GM21528 (cell line): Measurements from ENCODE around the gene AHSG.
A peak's percentile ranks its signal among the peaks of the same experiment; 100 is the strongest.
"Not testable (repeated sequence)": the region's sequence is repeated elsewhere in the genome, so short reads cannot be mapped to it uniquely, and the experiment has no call there.

Experiments used
- ATAC-seq: cut with Tn5 transposase; IDR thresholded peaks from one replicate; pipeline ENCODE4 v1.9.1; 2021; ENCODE audit warnings: mild to moderate bottlenecking, moderate library complexity; ENCODE audit not compliant: unreplicated experiment, low FRiP score

Gene AHSG

DNA sequence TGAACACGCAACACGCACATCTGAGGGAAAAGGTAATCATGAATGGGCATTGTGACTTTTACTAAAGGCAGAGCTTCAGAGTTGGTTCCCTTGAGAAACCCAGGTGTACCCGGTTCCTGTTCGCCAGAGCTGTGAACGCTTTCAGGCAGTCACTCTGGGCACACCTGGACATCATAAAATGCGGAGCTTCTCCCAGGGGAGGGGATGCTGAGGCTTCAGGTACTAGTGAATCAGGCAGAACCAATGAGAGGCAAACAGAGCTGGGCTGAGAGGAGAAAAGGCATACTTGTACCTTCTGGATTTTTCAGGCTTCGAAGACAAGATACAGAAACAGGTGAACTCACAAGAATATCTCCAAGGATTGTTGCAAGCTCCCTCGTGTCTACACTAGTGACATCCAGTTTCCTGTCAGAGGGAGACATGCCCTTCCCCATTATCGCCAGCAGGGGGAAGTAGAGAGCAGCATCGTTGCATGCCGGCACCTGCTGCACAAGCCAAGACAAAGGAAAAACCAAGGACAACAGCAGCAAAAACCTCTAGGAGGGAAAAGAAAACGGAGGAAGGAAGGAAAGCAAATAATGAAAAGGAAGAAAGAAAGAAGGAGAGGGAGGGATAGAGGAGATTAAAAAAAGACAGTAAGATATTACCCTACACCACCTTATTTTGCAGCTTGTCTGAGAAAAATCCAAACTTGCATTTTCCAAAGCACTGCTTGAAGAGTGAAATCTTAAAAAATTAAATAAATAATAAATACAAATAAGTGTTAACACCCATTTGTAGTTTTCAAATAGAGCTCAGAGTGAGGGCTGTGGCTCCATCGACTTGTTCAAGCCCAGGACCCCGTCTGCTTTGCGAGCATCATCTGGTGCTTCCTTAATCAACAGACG lies 2.0 kb downstream of the AHSG start:
- ATAC-seq, result peak; percentile 69

DNA sequence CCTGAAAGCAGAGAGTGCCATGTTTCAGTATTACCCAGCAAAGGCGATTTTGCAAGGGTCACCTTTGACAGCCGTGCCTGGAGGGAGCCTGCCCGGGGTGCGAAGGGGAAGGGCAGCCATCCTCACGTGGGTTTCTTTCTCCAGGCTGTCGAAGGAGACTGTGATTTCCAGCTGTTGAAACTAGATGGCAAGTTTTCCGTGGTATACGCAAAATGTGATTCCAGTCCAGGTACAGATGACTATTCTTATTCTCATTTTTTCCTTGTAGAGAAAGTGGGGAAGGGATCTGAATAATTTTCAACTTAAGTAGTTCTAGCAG lies 3.4 kb downstream of the AHSG start:
- no peak for ATAC-seq

DNA sequence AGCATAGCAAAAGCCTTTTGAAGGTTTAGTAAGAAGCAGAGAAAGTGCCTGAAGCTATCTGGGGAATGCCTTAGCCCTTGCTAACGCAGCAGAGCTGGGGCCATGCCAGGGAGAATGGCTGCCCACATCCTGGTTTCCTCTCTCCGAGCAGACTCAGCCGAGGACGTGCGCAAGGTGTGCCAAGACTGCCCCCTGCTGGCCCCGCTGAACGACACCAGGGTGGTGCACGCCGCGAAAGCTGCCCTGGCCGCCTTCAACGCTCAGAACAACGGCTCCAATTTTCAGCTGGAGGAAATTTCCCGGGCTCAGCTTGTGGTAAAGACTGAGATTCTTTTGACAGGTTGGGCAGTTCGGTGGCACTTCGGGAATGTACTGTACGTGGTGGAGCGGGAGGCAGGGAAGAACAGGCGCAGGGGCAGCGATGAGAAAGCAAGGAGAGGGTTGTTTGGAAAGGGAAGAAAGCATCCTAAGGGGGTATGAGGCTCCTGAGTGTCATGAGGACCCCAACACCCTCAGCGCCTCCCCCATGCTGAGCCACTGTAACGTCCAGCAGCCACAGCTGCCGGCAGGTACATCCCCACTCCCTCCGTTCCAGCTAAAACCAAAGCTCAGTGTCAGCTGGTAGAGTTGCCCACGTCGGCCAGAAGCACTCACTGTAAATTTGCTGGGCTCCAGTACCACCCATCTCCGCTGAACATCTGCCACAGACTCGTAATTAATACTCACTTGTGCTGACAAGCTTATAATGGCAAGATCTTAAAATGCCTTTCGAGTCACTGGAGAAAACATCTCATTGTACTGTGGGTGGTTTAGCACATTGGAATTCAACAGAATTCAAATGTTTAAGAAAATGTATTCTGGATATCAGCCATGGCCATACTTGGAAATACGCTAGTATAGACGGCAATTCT lies 4.4 kb downstream of the AHSG start:
- ATAC-seq, result peak; percentile 86

DNA sequence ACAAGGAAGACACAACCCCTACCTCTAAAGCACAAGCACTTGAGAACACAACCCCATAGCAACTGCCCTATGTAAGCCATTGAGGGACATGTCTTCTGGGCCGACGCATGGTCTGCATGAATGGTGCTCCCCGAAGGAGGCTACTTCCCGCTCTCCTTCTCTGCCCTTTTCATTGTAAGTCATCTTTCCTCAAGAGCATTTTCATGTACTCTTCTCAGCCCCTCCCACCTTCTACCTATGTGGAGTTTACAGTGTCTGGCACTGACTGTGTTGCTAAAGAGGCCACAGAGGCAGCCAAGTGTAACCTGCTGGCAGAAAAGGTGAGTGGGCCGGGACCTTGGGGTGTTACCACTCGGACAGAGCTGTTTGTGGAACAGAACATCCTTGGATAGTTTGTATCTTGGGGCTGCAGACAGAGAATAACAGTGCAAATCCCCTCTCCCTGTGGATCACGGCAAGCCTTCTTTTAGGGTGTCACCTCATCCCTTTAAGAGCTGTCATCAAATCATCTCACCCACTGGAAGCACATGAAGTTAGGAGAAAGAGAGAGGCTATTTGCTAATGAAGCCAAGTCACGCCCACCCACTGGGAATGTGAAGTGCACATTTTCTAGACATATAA lies 5.6 kb downstream of the AHSG start:
- no peak for ATAC-seq

DNA sequence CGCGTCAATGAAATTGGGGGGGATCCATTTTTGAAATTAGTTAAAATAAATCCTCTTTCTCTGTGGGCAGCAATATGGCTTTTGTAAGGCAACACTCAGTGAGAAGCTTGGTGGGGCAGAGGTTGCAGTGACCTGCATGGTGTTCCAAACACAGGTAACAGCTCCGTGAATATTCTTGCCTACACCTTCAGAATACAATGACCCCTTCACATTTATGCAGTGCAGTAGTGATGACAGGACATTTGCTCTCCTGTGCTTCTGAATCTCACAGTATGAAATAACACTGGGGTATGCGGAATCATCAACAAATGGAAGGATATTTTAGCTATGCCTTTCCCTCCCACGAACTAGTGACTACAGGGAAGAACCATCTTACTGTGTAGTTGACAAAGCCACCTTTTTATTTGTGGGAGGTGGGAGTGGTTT lies 6.9 kb downstream of the AHSG start:
- ATAC-seq, result no peak

DNA sequence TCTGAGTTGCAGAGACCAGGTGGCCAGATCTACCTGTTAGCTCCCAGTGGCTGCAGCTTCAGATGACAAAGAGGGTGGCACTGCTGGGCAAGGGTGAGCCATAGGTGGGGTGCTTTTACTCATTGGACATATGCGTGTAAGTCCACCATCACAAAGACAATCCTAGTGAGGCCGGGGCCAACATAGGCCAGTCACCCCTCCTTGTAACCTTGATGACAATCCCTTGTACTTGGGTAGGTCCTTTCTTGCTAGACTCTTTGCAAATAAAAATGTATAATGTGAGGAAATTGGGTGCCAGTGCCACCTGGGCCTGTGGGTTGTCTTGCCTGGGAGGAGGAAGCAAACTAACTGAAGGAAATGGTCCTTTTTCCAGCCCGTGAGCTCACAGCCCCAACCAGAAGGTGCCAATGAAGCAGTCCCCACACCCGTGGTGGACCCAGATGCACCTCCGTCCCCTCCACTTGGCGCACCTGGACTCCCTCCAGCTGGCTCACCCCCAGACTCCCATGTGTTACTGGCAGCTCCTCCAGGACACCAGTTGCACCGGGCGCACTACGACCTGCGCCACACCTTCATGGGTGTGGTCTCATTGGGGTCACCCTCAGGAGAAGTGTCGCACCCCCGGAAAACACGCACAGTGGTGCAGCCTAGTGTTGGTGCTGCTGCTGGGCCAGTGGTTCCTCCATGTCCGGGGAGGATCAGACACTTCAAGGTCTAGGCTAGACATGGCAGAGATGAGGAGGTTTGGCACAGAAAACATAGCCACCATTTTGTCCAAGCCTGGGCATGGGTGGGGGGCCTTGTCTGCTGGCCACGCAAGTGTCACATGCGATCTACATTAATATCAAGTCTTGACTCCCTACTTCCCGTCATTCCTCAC lies 7.6 kb downstream of the AHSG start:
- ATAC-seq, result no peak

DNA sequence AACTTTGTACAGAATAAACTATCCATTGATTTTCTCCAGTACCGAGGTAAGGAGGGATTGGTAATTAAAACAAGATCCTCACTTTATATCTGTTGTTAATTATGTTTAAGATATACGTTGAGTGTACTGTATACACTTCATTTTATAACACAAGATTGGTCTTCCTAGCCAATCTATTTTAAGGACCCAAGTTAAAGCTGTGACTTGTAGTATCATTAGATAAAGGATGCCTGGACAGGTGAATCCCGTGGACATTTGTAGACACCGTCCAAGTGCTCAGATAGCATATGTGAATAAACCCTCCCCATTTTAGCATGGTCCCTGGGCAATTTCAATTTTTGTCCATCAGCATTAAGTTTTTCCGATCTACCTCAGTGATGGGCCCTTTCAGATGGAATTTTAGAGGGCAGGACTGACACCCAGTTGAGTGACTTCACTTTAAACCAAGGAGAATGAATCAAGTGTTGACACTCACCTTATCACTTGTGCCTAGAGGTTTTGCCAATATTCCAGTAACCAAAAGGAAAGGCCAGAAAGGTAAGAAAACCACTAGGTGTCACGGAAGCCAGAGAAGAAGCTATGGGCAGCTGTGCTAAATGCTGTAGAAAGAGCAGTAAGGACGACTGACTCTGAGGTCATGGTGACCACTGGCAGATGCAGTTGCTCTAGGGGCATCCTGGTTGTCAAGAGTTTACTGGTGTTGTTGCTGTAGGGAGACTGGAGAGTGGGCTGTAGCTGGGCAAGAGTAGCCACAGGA lies 9.2 kb downstream of the AHSG start:
- no peak for ATAC-seq

DNA sequence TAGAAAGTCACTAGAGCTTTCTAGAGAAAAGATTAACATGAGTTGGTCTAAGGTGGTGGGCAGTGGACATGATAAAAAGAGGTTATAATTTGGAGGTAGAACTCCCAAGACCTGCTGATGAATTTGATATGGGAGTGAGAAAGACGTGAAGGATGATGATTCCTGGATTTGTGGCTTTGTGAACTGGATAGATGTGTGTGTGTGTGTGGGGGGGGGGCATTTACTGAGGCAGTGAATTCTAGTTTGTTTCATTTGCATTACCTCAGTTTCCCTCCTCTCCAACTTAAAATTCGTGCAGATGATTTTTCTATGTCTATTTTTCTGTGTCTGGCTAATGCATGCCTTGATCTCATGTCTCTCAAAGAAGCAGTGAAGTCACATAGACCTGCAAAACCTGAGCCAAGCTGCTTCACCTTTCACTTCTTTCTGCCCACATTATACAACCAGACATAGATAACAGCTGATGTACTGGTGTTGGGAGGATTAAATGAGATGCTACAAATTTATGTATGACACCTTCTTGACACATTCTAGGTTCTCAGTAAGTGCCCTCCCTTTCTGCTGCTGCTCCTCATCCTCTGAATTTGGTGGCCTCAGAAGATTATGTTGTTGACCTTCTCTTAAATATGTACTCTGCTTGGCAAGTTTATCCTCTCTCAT lies 9.9 kb downstream of the AHSG start:
- ATAC-seq, result no peak

DNA sequence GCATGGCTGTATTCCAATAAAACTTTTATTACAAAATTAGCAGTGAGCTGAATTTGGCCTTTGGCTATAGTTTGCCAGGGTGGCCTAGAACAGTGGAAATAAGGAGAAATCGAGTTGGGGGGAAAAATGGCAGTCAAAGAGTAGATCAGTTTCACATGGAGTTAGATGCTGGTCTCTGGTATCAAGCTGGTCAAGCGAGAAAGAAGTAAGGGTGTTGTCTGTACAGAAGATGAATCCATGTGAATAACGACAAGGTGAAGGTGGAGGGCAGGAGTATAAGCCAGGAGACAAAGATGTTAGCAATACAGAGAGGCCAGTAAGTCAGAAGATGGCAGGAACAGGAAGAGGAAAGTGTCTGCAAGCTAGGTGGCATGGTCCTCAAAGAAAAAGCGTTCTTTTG lies 11.7 kb downstream of the AHSG start:
- no peak for ATAC-seq

DNA sequence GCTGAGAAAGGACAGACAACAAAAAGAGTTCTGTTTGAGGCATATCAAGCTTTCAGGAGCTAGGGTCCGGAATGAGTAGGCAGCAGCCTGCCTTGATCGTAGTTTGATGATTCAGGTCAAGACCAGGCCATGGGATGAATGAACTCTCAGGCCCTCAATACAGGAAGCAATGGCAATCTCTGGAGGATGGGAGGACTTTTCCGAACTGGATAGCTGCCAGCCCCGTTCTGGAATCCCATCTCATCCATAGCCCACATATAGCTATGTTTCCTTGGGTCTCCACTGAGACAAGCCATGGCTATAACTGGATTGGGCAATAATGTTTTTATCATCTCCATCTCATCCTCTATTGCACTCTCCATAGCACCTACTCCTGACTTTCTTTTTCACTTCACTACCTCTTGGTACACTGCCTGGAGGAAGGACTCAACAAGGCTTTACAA lies 12.8 kb downstream of the AHSG start:
- ATAC-seq, result no peak

DNA sequence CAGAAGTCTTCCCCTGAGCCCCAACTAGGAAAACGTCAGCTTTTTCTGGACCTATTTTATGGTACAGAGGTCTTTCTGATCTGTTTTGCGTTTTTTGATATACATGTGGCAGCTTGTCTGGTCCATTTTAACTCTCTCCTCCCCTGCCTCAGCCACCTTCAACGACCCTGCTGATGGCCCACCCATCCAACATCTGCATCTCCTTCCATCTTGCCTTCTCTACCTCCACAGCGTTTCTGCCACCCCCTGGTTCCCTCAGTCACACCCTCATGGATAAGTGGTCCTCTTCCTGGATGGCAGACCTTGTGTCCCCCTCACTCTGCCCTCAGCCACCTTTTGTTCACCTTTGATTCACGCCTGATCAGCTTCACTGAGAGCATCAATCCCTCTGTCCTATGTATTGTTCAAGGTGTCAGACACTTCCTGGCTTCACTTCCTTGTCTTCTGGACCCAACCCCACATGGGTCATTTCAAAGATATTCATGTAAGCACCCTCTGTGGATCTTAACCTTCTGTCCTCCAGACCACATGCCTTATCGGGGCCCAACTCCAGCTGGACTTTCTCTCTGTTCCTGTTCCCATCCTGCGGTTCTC lies 13.5 kb downstream of the AHSG start:
- no peak for ATAC-seq

DNA sequence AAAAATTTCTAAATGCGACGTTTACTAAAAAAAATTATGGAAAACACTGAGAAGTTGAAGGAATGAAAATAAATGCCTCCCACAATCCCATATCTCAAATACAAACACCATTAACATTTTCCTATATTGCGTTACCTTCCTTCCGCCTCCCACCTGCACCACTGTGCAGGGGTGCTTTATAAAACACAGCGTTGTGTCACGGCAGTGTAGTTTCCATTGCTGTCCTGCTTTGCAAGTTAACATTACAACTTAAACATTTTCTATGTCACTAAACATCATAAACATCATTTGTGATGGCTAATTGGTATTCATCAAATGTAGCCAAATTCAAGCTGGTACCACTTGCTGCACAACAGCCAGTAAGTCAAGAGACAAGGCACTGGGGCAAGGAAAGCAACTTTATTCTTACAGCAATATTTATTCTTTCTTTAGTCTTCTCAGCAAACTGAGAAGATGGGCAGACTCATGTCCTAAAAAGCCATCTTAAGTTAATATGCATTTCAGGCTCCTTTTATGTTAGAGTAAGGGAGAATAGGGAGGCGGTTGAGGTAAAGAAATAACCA lies 15.1 kb downstream of the AHSG start:
- no peak for ATAC-seq

DNA sequence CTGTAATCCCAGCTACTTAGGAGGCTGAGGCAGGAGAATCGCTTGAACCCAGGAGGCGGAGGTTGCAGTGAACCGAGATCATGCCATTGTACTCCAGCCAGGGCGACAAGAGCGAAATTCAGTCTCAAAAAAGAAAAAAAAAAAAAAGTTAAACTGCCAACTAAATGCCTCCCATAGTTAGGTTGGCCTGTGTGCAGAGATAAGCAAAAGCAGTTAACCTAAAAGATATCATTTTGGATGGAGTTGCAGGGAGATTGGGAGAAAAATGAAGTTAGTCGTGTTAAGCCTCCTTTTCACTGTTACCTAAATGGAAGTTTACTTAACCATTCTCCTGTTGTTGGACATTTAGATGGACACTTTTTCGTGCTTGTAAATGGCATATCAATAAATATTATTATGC lies 15.9 kb downstream of the AHSG start:
- ATAC-seq, result no peak

DNA sequence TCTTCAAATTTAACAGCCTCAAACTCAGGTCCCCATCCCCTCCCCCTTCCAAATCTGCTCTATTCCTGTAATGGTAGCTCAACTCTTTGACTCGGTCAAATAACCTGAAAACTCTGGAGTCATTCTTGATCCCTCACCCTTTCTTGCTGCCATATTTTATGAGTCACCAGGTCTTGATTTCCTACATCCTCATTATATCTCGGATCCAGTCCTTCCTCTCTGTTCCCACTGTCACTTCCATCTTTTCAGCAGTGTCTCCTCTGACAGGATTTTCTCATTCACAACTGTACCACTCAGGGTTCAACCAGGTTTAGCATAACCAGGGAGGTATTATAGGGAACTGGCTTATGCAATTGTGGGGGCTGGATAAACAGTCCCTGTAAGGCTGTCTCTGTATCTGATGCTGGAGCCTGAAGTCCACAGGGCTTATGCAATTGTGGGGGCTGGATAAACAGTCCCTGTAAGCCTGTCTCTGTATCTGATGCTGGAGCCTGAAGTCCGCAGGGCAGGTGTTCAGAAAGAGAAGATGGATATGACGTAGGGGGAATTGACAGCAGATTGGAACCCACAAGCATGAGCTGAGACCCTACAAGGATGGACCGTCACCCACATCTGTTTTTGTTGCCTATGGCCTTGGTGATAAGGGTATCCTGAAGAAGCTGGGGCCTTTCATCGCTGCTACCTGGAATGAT lies 18.2 kb downstream of the AHSG start:
- ATAC-seq, result no peak

DNA sequence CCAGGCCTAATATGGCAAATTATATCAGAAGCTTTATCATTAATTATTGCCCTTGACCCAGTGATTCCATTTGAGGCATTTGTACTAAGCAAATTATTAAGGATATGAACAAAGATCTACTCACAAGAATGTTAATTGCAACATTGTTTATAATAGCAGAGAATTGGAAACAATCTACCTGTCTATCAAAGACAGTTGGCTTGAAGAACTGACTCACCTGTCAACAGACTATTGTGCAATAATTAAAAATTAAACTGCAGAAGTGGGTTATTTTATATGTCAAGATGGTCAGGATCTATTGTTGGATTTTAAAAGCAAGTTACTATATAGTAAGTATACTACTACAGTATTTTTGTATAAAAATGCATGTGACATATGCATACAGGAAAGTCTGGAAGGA lies 20.6 kb downstream of the AHSG start:
- no peak for ATAC-seq

DNA sequence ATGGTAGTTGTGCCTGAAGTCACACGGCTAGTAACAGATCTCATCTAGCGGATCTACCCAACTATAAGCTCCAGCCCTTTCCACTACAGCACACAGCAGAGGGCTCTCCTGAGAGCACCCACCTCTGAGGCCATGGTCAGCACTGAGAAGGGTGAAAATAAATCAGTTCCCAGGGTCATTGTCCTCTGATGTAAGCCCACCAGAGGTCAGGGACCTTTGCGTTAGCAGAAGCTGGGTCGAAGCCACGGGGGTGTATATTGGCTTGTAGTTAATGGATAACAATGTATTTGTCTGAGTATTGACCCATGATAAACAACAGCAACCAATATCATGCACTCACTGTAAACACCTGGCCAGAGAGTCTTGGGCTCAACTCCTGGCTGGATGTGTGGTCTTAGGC lies 21.3 kb downstream of the AHSG start:
- not testable (repeated sequence) for ATAC-seq

DNA sequence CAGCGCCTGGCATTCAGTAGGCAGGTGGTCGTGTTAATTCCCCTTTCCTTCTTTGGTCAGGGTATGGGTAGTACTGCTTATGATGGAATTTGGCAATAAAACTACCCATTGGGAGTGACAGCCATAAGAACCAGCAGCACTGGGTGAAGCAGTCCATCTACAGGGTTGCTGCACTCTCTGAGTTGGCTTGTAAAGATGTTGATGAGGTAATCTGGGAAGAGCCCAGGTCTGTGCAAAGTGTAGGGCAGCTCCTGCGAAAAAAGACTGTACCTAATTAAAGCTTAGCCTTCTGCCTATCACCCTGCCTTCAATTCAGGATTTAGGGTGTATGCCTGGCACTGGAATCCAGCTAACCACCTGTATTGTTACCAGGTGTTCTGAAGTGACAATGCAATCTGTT lies 22.7 kb downstream of the AHSG start:
- ATAC-seq, result no peak

DNA sequence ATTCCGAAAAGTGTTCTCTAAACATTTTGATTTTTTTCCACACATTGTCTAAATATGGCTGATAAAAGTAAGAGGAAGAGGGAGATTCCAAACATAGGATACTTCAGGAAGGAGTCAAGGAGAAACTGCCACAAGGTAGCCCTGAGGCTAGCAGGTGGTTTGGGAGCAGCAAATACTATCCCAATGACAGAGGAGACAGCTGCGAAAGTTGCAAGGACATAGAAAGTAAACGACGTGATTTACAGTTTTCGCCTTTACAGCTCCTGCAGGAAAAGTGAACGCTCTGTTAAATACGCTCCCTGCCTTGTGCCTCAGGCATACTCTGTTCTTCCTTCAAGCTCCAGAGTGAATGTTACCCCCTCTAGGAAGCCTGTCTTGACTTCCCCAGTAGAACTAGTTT lies 23.7 kb downstream of the AHSG start:
- no peak for ATAC-seq
